Karpas-422 (cell line): ENCODE results near the gene GFI1B. TPM values are rescaled to one million over a fixed set of nuclear protein-coding genes. Genes with fewer than 3 reads are reported as not detected.

ENCODE experiments used
- DNase-seq: peaks from one replicate; pipeline ENCODE4 v3.0.0-alpha.2; 2015
- H2AFZ ChIP-seq: fragments of 200-600 bp; sonication (generic); 2 replicates; pipeline ENCODE4 v1.6.1; 2014; ENCODE audit warnings: antibody characterized with exemption, low read length, mixed read lengths
- H3K27ac ChIP-seq: fragments of 200-600 bp; sonication (generic); 2 replicates; pipeline ENCODE4 v1.5.1; 2014; ENCODE audit warnings: mild to moderate bottlenecking, low read length, moderate library complexity
- H3K27me3 ChIP-seq: fragments of 200-600 bp; sonication (generic); 2 replicates; pipeline ENCODE4 v1.6.1; 2014; ENCODE audit warnings: low read length, mixed read lengths
- H3K36me3 ChIP-seq: fragments of 200-600 bp; sonication (generic); 2 replicates; pipeline ENCODE4 v1.6.1; 2014; ENCODE audit warnings: low read length, mixed read lengths; ENCODE audit not compliant: insufficient read depth
- H3K4me1 ChIP-seq: fragments of 200-600 bp; sonication (generic); 2 replicates; pipeline ENCODE4 v1.6.1; 2014; ENCODE audit warnings: mild to moderate bottlenecking, low read length, mixed read lengths
- H3K4me2 ChIP-seq: fragments of 200-600 bp; sonication (generic); 2 replicates; pipeline ENCODE4 v1.6.1; 2014; ENCODE audit warnings: low read length, low read depth, mild to moderate bottlenecking; ENCODE audit not compliant: poor library complexity, severe bottlenecking
- H3K4me3 ChIP-seq: fragments of 200-600 bp; sonication (generic); 2 replicates; pipeline ENCODE4 v1.5.1; 2014; ENCODE audit warnings: mild to moderate bottlenecking, antibody characterized with exemption, low read length, mixed read lengths
- H3K79me2 ChIP-seq: fragments of 200-600 bp; sonication (generic); 2 replicates; pipeline ENCODE4 v1.6.1; 2014; ENCODE audit warnings: mild to moderate bottlenecking, low read length, mixed read lengths
- H3K9ac ChIP-seq: fragments of 200-600 bp; sonication (generic); 2 replicates; pipeline ENCODE4 v1.6.0; 2014; ENCODE audit warnings: low read length
- H3K9me2 ChIP-seq: fragments of 200-600 bp; sonication (generic), shearing (Covaris generic); replicated peaks from 2 replicates; pipeline ENCODE4 v1.6.0; 2014; ENCODE audit warnings: mild to moderate bottlenecking, low read length, moderate library complexity; ENCODE audit not compliant: insufficient read depth
- H3K9me3 ChIP-seq: fragments of 300-700, 200-600 bp; sonication (generic); 2 replicates; pipeline ENCODE4 v1.6.1; 2014; ENCODE audit warnings: low read length, mixed read lengths
- H4K20me1 ChIP-seq: fragments of 200-600 bp; sonication (generic); 2 replicates; pipeline ENCODE4 v1.6.1; 2014; ENCODE audit warnings: mild to moderate bottlenecking, antibody characterized with exemption, low read length, low read depth; ENCODE audit not compliant: insufficient read depth
- total RNA-seq: library from RNA; depleted of rRNA; stranded (reverse); fragments of >200 nt; shearing (Covaris generic); gene quantifications from 2 replicates; pipeline ENCODE4 v1.2.3, GENCODE V29; 2014; ENCODE audit warnings: low replicate concordance

The GFI1B gene
- total RNA-seq, 1 experiment from 2014 or later, result 6.5 TPM

- no peak overlapping the region for H3K4me2 ChIP-seq
- H4K20me1 ChIP-seq, result no peaks in the 10 kb centered on the region
- no peaks in the 10 kb centered on the region for H3K9me3 ChIP-seq
- H3K27ac ChIP-seq, result no peak overlapping the region
- no peak overlapping the region for H3K9ac ChIP-seq
- DNase-seq, result no peak
- no peaks in the 10 kb centered on the region for H3K79me2 ChIP-seq
- no peaks in the 10 kb centered on the region for H3K9me2 ChIP-seq
- H2AFZ ChIP-seq, result no peak overlapping the region
- H3K36me3 ChIP-seq, result no peaks in the 10 kb centered on the region
- H3K27me3 ChIP-seq, result no peaks in the 10 kb centered on the region
- no peak overlapping the region for H3K4me3 ChIP-seq
- H3K4me1 ChIP-seq, result peaks cover 32% of the 10 kb centered on the region
These were observed 5.3 kb upstream of the GFI1B start for GRCh38 chr9:132973166-132973565.

GRCh38 chr9:132973713-132974112 is 4.8 kb upstream of the GFI1B start:
- DNase-seq, result peak; percentile 86
- Histone ChIP-seq H3K9ac (no peak overlapping the region), H2AFZ (no peak overlapping the region)

GRCh38 chr9:132975961-132976360 is 2.5 kb upstream of the GFI1B start:
- no peak for DNase-seq

More at GRCh38 chr9:132973713-132974112, 4.8 kb upstream of the GFI1B start:
- H3K79me2 ChIP-seq, result no peaks in the 10 kb centered on the region
- no peak overlapping the region for H3K4me3 ChIP-seq
- H3K4me1 ChIP-seq, result peaks cover 38% of the 10 kb centered on the region
- no peaks in the 10 kb centered on the region for H3K36me3 ChIP-seq
- H3K4me2 ChIP-seq, result no peak overlapping the region
- H3K27ac ChIP-seq, result no peak overlapping the region
- H3K9me3 ChIP-seq, result no peaks in the 10 kb centered on the region
- no peaks in the 10 kb centered on the region for H3K9me2 ChIP-seq
- no peaks in the 10 kb centered on the region for H3K27me3 ChIP-seq
- H4K20me1 ChIP-seq, result no peaks in the 10 kb centered on the region

GRCh38 chr9:132976571-132976970 is 1.9 kb upstream of the GFI1B start:
- no peak overlapping the region for H3K4me3 ChIP-seq
- no peak overlapping the region for H2AFZ ChIP-seq
- no peaks in the 10 kb centered on the region for H3K9me2 ChIP-seq
- H3K27ac ChIP-seq, result no peak overlapping the region
- no peak overlapping the region for H3K4me2 ChIP-seq
- H3K79me2 ChIP-seq, result no peaks in the 10 kb centered on the region
- no peaks in the 10 kb centered on the region for H3K9me3 ChIP-seq
- no peak for DNase-seq
- H3K36me3 ChIP-seq, result no peaks in the 10 kb centered on the region
- no peaks in the 10 kb centered on the region for H4K20me1 ChIP-seq
- no peaks in the 10 kb centered on the region for H3K27me3 ChIP-seq
- H3K4me1 ChIP-seq, result peaks cover 20% of the 10 kb centered on the region
- no peak overlapping the region for H3K9ac ChIP-seq

More at GRCh38 chr9:132975961-132976360, 2.5 kb upstream of the GFI1B start:
- Histone ChIP-seq H3K4me2 (no peak overlapping the region), H3K79me2 (no peaks in the 10 kb centered on the region), H3K4me3 (no peak overlapping the region), H4K20me1 (no peaks in the 10 kb centered on the region), H3K9me3 (no peaks in the 10 kb centered on the region), H3K27ac (no peak overlapping the region), H3K27me3 (no peaks in the 10 kb centered on the region), H3K4me1 (peaks cover 24% of the 10 kb centered on the region), H2AFZ (no peak overlapping the region), H3K9ac (no peak overlapping the region), H3K9me2 (no peaks in the 10 kb centered on the region), H3K36me3 (no peaks in the 10 kb centered on the region)

GRCh38 chr9:132978112-132978450 is 413 bp upstream of the GFI1B start:
- H3K9me3 ChIP-seq, result no peaks in the 10 kb centered on the region
- peaks cover 29% of the 10 kb centered on the region for H3K4me1 ChIP-seq
- no peaks in the 10 kb centered on the region for H3K36me3 ChIP-seq
- peak overlapping the region; percentile 27; the same call in 1 of the 2 replicates for H3K27ac ChIP-seq
- H2AFZ ChIP-seq, result no peak overlapping the region; the same call in 1 of the 2 replicates
- H3K27me3 ChIP-seq, result no peaks in the 10 kb centered on the region
- no peak for DNase-seq
- no peaks in the 10 kb centered on the region for H3K9me2 ChIP-seq
- H3K4me2 ChIP-seq, result peak overlapping the region; percentile 56
- H3K4me3 ChIP-seq, result peak overlapping the region; percentile 32; the same call in 1 of the 2 replicates
- peak overlapping the region; percentile 48 for H3K9ac ChIP-seq
- no peaks in the 10 kb centered on the region for H3K79me2 ChIP-seq
- no peaks in the 10 kb centered on the region for H4K20me1 ChIP-seq

- peaks cover 29% of the 10 kb centered on the region for H3K4me1 ChIP-seq
- DNase-seq, result no peak
- no peaks in the 10 kb centered on the region for H3K36me3 ChIP-seq
- no peak overlapping the region for H3K27ac ChIP-seq
- no peaks in the 10 kb centered on the region for H3K9me2 ChIP-seq
- no peaks in the 10 kb centered on the region for H3K79me2 ChIP-seq
- no peak overlapping the region for H2AFZ ChIP-seq
- H3K4me3 ChIP-seq, result no peak overlapping the region
- no peak overlapping the region for H3K4me2 ChIP-seq
- H3K27me3 ChIP-seq, result no peaks in the 10 kb centered on the region
- H3K9ac ChIP-seq, result no peak overlapping the region
- no peaks in the 10 kb centered on the region for H4K20me1 ChIP-seq
- H3K9me3 ChIP-seq, result no peaks in the 10 kb centered on the region
These were observed 1.7 kb downstream of the GFI1B start for GRCh38 chr9:132980157-132980556.

GRCh38 chr9:132982458-132982857 is 4.0 kb downstream of the GFI1B start:
- Histone ChIP-seq H3K9ac (no peak overlapping the region), H3K4me2 (no peak overlapping the region)

GRCh38 chr9:132983491-132984201 is 5.2 kb downstream of the GFI1B start:
- no peak for DNase-seq
- H4K20me1 ChIP-seq, result peaks cover 5% of the 10 kb centered on the region; the same call in 1 of the 2 replicates
- H3K36me3 ChIP-seq, result no peaks in the 10 kb centered on the region
- no peak overlapping the region for H3K4me2 ChIP-seq
- no peaks in the 10 kb centered on the region for H3K9me3 ChIP-seq
- H3K27me3 ChIP-seq, result no peaks in the 10 kb centered on the region
- no peak overlapping the region for H3K27ac ChIP-seq
- H3K9ac ChIP-seq, result no peak overlapping the region
- no peaks in the 10 kb centered on the region for H3K79me2 ChIP-seq
- H2AFZ ChIP-seq, result no peak overlapping the region
- H3K4me3 ChIP-seq, result no peak overlapping the region
- peaks cover 12% of the 10 kb centered on the region for H3K4me1 ChIP-seq
- H3K9me2 ChIP-seq, result no peaks in the 10 kb centered on the region

More at GRCh38 chr9:132982458-132982857, 4.0 kb downstream of the GFI1B start:
- no peak overlapping the region for H3K4me3 ChIP-seq
- no peaks in the 10 kb centered on the region for H3K36me3 ChIP-seq
- no peak overlapping the region for H3K27ac ChIP-seq
- H4K20me1 ChIP-seq, result peaks cover 5% of the 10 kb centered on the region; the same call in 1 of the 2 replicates
- H3K4me1 ChIP-seq, result peaks cover 24% of the 10 kb centered on the region
- DNase-seq, result peak; percentile 64
- H3K9me3 ChIP-seq, result no peaks in the 10 kb centered on the region
- no peaks in the 10 kb centered on the region for H3K79me2 ChIP-seq
- no peak overlapping the region for H2AFZ ChIP-seq
- H3K27me3 ChIP-seq, result no peaks in the 10 kb centered on the region
- no peaks in the 10 kb centered on the region for H3K9me2 ChIP-seq
